ENCODE data around the gene MPLKIP. TPM values are rescaled to one million over a fixed set of nuclear protein-coding genes. Genes with fewer than 3 reads are reported as not detected.
A peak's percentile ranks its signal among the peaks of the same experiment; 100 is the strongest.

MPLKIP gene
- total and polyA plus RNA-seq, 10 donors: 28.1 to 64.5 (median 41.2) TPM

DNA sequence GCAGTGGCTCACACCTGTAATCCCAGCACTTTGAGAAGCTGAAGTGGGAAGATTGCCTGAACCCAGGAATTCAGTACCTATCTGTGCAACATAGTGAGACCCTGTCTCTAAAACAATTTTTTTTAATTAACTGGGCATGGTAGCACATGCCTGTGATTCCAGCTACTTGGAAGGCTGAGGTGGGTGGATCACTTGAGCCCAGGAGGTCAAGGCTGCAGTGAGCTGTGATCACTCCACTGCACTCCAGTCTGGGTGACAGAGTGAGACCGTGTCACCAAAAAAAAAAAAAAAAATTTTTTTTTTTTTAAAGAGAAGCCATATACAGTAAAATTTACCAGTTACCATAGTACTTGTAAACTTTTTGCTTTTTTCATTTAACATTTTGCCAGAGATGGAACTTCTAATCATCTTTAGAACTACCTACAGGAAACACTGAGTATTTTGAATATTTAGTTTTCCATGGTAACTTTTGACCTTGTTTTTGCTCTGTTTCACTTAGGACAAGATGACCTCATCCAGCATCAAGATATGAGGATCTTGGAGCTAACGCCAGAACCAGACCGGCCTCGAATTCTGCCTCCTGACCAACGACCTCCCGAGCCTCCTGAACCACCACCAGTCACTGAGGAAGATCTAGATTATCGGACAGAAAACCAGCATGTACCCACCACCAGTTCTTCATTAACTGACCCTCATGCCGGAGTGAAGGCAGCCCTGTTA lies 40.6 kb downstream of the MPLKIP start:
- H3K27ac ChIP-seq: no peak overlapping the region
- H3K36me3 ChIP-seq: peaks cover under 1 to 85% (median 56%) of the 10 kb centered on the region in 6 donors
- TF ChIP-seq POLR2A (IDR thresholded peaks at IDR 0.05): no peak
- TF ChIP-seq, protein P1, sequence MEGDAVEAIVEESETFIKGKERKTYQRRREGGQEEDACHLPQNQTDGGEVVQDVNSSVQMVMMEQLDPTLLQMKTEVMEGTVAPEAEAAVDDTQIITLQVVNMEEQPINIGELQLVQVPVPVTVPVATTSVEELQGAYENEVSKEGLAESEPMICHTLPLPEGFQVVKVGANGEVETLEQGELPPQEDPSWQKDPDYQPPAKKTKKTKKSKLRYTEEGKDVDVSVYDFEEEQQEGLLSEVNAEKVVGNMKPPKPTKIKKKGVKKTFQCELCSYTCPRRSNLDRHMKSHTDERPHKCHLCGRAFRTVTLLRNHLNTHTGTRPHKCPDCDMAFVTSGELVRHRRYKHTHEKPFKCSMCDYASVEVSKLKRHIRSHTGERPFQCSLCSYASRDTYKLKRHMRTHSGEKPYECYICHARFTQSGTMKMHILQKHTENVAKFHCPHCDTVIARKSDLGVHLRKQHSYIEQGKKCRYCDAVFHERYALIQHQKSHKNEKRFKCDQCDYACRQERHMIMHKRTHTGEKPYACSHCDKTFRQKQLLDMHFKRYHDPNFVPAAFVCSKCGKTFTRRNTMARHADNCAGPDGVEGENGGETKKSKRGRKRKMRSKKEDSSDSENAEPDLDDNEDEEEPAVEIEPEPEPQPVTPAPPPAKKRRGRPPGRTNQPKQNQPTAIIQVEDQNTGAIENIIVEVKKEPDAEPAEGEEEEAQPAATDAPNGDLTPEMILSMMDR (IDR thresholded peaks at IDR 0.05 in 8 of 11, conservative IDR thresholded peaks at IDR 0.05 in 3 of 11): no peak
- no peaks in the 10 kb centered on the region for H3K4me1 ChIP-seq
- H3K9me3 ChIP-seq: no peaks in the 10 kb centered on the region
- DNase-seq: no peak
- no peak overlapping the region for H3K4me3 ChIP-seq
- intact Hi-C loops (cut with DNase I; ENCODE audit: low total_unique reads): no loop called here
- WGBS, 5 donors: 86 to 93% (median 91%) methylated on average over 8 of the region's 8 CpGs
- H3K27me3 ChIP-seq (replicated peaks in 1 of 7): no peaks in the 10 kb centered on the region

DNA sequence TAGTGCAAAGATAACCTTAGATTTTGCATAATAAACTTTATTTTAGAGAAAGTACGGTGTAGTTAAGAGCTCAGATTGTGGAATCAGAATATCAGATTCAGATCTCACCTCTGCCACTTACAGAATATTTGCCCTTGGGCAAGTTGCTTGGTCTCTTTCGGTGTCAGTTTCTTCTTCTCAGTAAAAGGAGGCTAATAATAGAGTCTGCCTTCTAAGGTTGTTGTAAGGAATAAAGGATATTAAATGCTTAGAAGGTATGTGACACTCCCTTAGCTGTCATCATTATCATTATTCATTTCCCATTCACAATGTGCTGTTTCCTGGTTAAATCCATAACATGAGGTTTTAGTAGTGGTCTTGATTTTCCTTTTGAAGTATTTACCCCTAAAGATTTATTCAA lies 42.2 kb downstream of the MPLKIP start:
- DNase-seq: no peak
- H3K4me3 ChIP-seq: no peak overlapping the region
- intact Hi-C loops (cut with DNase I; ENCODE audit: low total_unique reads): no loop called here
- H3K27ac ChIP-seq: no peak overlapping the region
- H3K9me3 ChIP-seq: no peaks in the 10 kb centered on the region
- no peaks in the 10 kb centered on the region for H3K27me3 ChIP-seq (replicated peaks in 1 of 7)
- no peaks in the 10 kb centered on the region for H3K4me1 ChIP-seq
- 92 to 99% (median 96%) methylated on average over 2 of the region's 2 CpGs for WGBS, 5 donors
- peaks cover 7 to 94% (median 66%) of the 10 kb centered on the region in 6 donors for H3K36me3 ChIP-seq
- TF ChIP-seq, protein P1 (IDR thresholded peaks at IDR 0.05 in 8 of 11, conservative IDR thresholded peaks at IDR 0.05 in 3 of 11): no peak
- no peak for TF ChIP-seq POLR2AphosphoS5 (IDR thresholded peaks at IDR 0.05)
- TF ChIP-seq POLR2A (IDR thresholded peaks at IDR 0.05): no peak

DNA sequence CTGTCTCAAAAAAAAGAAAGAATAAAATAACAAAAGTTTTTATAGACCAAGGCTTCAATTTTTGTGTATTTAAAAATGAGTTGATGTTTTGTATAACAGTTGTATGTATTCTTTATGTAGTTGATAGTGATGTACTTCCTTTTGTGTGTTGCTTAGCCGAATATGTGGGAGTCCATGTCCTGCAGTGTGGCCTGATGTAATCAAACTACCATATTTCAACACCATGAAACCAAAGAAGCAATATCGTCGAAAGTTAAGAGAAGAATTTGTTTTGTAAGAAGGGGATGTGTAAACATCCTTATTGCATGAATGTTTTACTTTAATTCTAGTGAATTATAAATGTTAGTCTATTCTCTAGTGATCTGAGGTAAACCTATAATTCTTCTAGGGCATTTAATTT lies 56.6 kb downstream of the MPLKIP start:
- H3K36me3 ChIP-seq: peaks cover 0 to 52% (median 17%) of the 10 kb centered on the region in 6 donors
- peaks cover 0 to 5% (median 0%) of the 10 kb centered on the region in 6 donors for H3K4me1 ChIP-seq
- H3K27me3 ChIP-seq (replicated peaks in 1 of 7): no peaks in the 10 kb centered on the region
- no peaks in the 10 kb centered on the region for H3K9me3 ChIP-seq
- no peak overlapping the region for H3K4me3 ChIP-seq
- 57 to 85% (median 64%) methylated on average over 3 of the region's 3 CpGs for WGBS, 5 donors
- TF ChIP-seq POLR2A (IDR thresholded peaks at IDR 0.05): no peak
- no peak for TF ChIP-seq POLR2AphosphoS5 (IDR thresholded peaks at IDR 0.05)
- TF ChIP-seq, protein P1 (IDR thresholded peaks at IDR 0.05 in 8 of 11, conservative IDR thresholded peaks at IDR 0.05 in 3 of 11): no peak
- H3K27ac ChIP-seq: peak overlapping the region in 3 of 8 donors; percentile 22 to 53 (median 41)
- intact Hi-C loops (cut with DNase I; ENCODE audit: low total_unique reads): no loop called here
- DNase-seq: no peak

Small RNA genes within 50 kb of the gene (small RNA-seq; reads per million reads assigned to genes)
- gene AC006023.1 (0 reads per million in 4 donors), gene AC006023.2 (0 reads per million in 4 donors)

Other genes starting within 250 kb of the MPLKIP start
- gene CDK13, start 184.4 kb downstream of the MPLKIP start, total RNA-seq: 100 to 1,000 TPM in 2 of 7 donors, 10 to 100 TPM in 5; 61.2 to 125 (median 88.2) TPM
- 10 to 100 TPM; 18.0 to 25.1 (median 20.0) TPM for gene CDK13, start 184.4 kb downstream of the MPLKIP start, polyA plus RNA-seq
- gene SUGCT, start 383 bp upstream of the MPLKIP start, total RNA-seq: 1 to 10 TPM; 1.4 to 6.8 (median 2.1) TPM
- 10 to 100 TPM in 1 of 3 donors, 1 to 10 TPM in 2; 1.7 to 13.6 (median 4.8) TPM for gene SUGCT, start 383 bp upstream of the MPLKIP start, polyA plus RNA-seq